Adrenal gland (tissue), 12 donors: ENCODE data around the gene BBS9. TPM values are rescaled to one million over a fixed set of nuclear protein-coding genes. Genes with fewer than 3 reads are reported as not detected.
"Not testable (repeated sequence)": the region's sequence is repeated elsewhere in the genome, so short reads cannot be mapped to it uniquely, and the experiment has no call there.

Experiments
- DNase-seq, 7 donors: peaks; one replicate each; pipeline ENCODE4 v3.0.0-alpha.2; 2019 to 2020
- H3K27ac ChIP-seq, 5 donors: fragments of 200-600 bp; sonication (generic) in 4 of 5; 1 replicate in 3 of 5; 2 replicates in 2 of 5; pipeline versions ENCODE4 v1.5.1 to v1.8.0; 2016 to 2020; ENCODE audit warnings: mild to moderate bottlenecking in 1 of 5
- H3K27me3 ChIP-seq: fragments of 200-600 bp; 2 replicates; pipeline ENCODE4 v1.8.0; 2021
- H3K36me3 ChIP-seq, 2 donors: fragments of 200-600 bp; replicated peaks in 1 of 2; 1 replicate in 1 of 2; 2 replicates in 1 of 2; pipeline versions ENCODE4 v1.5.1 to v1.8.0; 2018 to 2022
- H3K4me1 ChIP-seq, 2 donors: fragments of 200-600 bp; replicated peaks in 1 of 2; 1 replicate in 1 of 2; 2 replicates in 1 of 2; pipeline versions ENCODE4 v1.5.1 to v1.8.0; 2018 to 2021
- H3K4me3 ChIP-seq, 4 donors: fragments of 200-600 bp; sonication (generic) in 3 of 4; one replicate each; pipeline ENCODE4 v1.5.1; 2016 to 2018
- H3K9me3 ChIP-seq, 3 donors: fragments of 200-600 bp; sonication (generic) in 1 of 3; replicated peaks in 1 of 3; 1 replicate in 2 of 3; 2 replicates in 1 of 3; pipeline versions ENCODE4 v1.5.1 to v1.8.0; 2016 to 2021
- CTCF ChIP-seq, 6 experiments: fragments of 450-650 bp in 4 of 6; fragments of 200-600 bp in 2 of 6; sonication (generic) in 1 of 6; IDR thresholded peaks; 1 replicate in 5 of 6; 2 replicates in 1 of 6; pipeline versions ENCODE4 v1.5.1 to v1.8.0; 2016 to 2021; ENCODE audit warnings: antibody characterized with exemption in 6 of 6, mild to moderate bottlenecking in 2 of 6, moderate library complexity in 1 of 6
- POLR2A ChIP-seq, 2 donors: fragments of 450-650 bp; IDR thresholded peaks; one replicate each; pipeline ENCODE4 v1.6.1; 2017; ENCODE audit warnings: antibody characterized with exemption in 2 of 2, mild to moderate bottlenecking in 2 of 2, moderate library complexity in 1 of 2
- WGBS, 4 donors: extraction: QIAGEN DNeasy Blood & Tissue Kit in 2 of 4; methylation state at CpG; one replicate each; pipeline versions ENCODE4 v1.1.5 to v1.1.7; 2013 to 2017; 5-methylcytosine and 5-hydroxymethylcytosine counted together
- intact Hi-C, 2 donors: fragments of 100-400 bp; cut with DNase I; formaldehyde crosslinking; loops; one replicate each; pipeline versions ENCODE4 v1.14.1 to v1.15.0; 2022 to 2023
- polyA plus RNA-seq, 3 donors: library from polyadenylated mRNA; stranded (reverse); fragments of 200-250 nt in 2 of 3; fragments of 350-450 nt in 1 of 3; fragmentation: Illumina TruSeq in 1 of 3; extraction: RNeasy Lipid Tissue Mini Kit (QIAGEN cat#74804) in 1 of 3; gene quantifications; one replicate each; pipeline ENCODE4 v1.2.3, GENCODE V29; 2013 to 2014
- total RNA-seq, 9 donors: library from RNA; depleted of rRNA in 4 of 9; stranded (reverse); fragments of >200 nt in 4 of 9; fragments of 120-200 nt in 1 of 9; fragmentation: NEBNext Ultra II Directional in 1 of 9; extraction: Animal tissue kit (Norgen Biotek cat#: 25700) in 1 of 9; gene quantifications; one replicate each; pipeline versions ENCODE4 v1.1.0 to v1.2.4, GENCODE V29; 2013 to 2023
- donor health status: healthy with polysubstance abuse.
- donor health status: Bipolar disorder and iron deficiency.
- donor health status: DM: yes; HTN: yes; CAD: no.
- donor health status: DM: no; HTN: no; CAD: no.
- donor health status: DM: no; HTN: no; CAD: no.
- donor health status: DM: yes; HTN: yes; CAD: no.

Gene BBS9
- total and polyA plus RNA-seq, 12 donors, result 5.6 to 39.4 (median 21.7) TPM

DNA sequence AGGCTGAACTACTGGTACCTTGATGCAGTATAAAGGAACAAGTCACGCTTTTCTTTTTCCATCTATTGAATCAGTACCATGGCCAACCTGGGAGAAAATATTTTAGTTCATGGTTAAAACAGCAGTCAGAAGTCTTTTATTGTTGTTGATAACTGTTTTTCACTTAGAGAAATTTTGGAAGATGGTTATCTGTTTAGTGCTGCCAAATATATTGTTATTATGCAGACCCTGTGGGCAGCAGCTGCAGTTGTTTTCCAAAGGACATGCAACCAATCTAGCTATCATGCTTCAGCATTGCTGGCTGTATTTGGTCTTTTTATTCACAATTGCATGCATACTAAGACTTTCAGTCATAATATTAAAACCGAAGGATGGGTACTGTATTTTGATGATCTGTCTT is 169.5 kb downstream of the BBS9 start:
- 94 to 98% (median 97%) methylated on average over 2 of the region's 2 CpGs for WGBS, 4 donors
- no peaks in the 10 kb centered on the region for H3K27me3 ChIP-seq
- H3K36me3 ChIP-seq, result no peaks in the 10 kb centered on the region
- H3K9me3 ChIP-seq, result peaks cover 0 to 27% (median 16%) of the 10 kb centered on the region in 3 donors
- no peak overlapping the region for H3K4me3 ChIP-seq
- no peak for DNase-seq
- TF ChIP-seq POLR2A (IDR thresholded peaks at IDR 0.05), result no peak
- no peak for TF ChIP-seq CTCF (IDR thresholded peaks at IDR 0.05)
- H3K27ac ChIP-seq, result no peak overlapping the region
- H3K4me1 ChIP-seq, result no peaks in the 10 kb centered on the region
- intact Hi-C loops, result no loop called here

DNA sequence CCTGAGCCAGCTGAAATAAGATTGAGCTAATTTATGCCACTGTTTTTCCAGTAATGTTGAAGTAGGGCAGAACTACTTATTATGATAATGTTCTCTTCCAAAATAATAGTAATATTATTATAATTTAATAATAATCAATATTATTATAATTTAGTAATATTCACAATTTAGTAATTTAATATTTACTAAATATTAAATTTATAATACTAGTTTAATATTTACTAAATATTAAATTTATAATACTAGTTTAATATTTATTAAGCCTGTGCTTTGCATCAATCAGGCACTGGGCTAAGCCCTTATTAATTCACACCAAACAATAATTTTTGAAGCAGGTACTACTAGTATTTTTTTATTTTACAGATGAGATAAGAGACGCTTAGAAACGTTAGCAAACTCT is 170.1 kb downstream of the BBS9 start:
- DNase-seq, result no peak
- TF ChIP-seq POLR2A (IDR thresholded peaks at IDR 0.05) (no peak), CTCF (IDR thresholded peaks at IDR 0.05) (no peak)
- H3K27ac ChIP-seq, result no peak overlapping the region
- no peaks in the 10 kb centered on the region for H3K4me1 ChIP-seq
- no peaks in the 10 kb centered on the region for H3K27me3 ChIP-seq
- peaks cover 0 to 27% (median 16%) of the 10 kb centered on the region in 3 donors for H3K9me3 ChIP-seq
- intact Hi-C loops, result no loop called here
- H3K4me3 ChIP-seq, result no peak overlapping the region
- no peaks in the 10 kb centered on the region for H3K36me3 ChIP-seq
- 83 to 89% (median 86%) methylated on average over 2 of the region's 2 CpGs for WGBS, 4 donors

- no peaks in the 10 kb centered on the region for H3K27me3 ChIP-seq
- intact Hi-C loops, result no loop called here
- H3K36me3 ChIP-seq, result no peaks in the 10 kb centered on the region
- WGBS, 4 donors, result 84 to 95% (median 93%) methylated on average over 1 of the region's 1 CpG
- H3K4me3 ChIP-seq, result no peak overlapping the region
- DNase-seq, result no peak
- H3K4me1 ChIP-seq, result no peaks in the 10 kb centered on the region
- H3K27ac ChIP-seq, result no peak overlapping the region
- H3K9me3 ChIP-seq, result peaks cover 0 to 27% (median 16%) of the 10 kb centered on the region in 3 donors
- no peak for TF ChIP-seq CTCF (IDR thresholded peaks at IDR 0.05)
- TF ChIP-seq POLR2A (IDR thresholded peaks at IDR 0.05), result no peak
These were observed 170.8 kb downstream of the BBS9 start for GRCh38 chr7:33300131-33300530.

DNA sequence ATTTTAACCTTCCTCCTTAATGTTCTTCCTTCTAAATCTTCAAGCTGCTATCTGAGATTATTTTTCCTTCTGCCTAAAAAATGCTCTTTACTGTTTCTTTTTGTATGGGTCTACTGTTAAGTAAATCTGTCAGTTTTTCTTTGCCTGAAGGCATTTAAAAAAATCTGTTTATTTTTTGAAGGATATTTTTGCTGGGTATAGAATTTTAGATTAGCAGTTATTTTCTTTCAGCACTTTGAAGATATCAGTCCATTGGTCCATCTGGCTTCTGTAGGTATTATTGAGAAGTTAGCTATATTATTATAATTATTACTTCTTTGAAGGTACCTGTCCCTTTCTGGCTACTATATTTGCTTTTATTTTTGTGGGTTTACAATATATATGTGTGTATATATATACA is 171.4 kb downstream of the BBS9 start:
- intact Hi-C loops, result no loop called here
- TF ChIP-seq POLR2A (IDR thresholded peaks at IDR 0.05) (no peak), CTCF (IDR thresholded peaks at IDR 0.05) (no peak)
- no peaks in the 10 kb centered on the region for H3K4me1 ChIP-seq

DNA sequence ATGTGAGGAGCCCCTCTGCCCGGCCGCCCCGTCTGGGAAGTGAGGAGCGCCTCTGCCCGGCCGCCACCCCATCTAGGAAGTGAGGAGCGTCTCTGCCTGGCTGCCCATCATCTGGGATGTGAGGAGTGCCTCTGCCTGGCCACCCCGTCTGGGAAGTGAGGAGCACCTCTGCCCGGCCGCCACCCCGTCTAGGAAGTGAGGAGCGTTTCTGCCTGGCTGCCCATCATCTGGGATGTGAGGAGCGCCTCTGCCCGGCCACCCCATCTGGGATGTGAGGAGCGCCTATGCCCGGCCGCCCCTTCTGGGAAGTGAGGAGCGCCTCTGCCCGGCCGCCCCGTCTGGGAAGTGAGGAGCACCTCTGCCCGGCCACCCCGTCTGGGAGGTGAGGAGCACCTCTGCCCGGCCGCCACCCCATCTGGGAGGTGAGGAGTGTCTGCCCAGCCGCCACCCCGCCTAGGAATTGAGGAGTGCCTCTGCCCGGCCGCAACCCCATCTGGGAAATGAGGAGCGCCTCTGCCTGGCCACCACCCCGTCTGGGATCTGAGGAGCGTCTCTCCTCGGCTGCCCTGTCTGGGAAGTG is 174.7 kb downstream of the BBS9 start:
- DNase-seq, intact Hi-C loops, H3K4me3 ChIP-seq, H3K36me3 ChIP-seq, H3K4me1 ChIP-seq, H3K27ac ChIP-seq, H3K27me3 ChIP-seq: not testable (repeated sequence)
- 95 to 96% (median 96%) methylated on average over 22 to 33 of the region's 33 CpGs for WGBS, 4 donors
- peaks cover 0 to 22% (median 16%) of the 10 kb centered on the region in 3 donors for H3K9me3 ChIP-seq

More for the DNA sequence above, 171.4 kb downstream of the BBS9 start:
- no peak for DNase-seq
- no peaks in the 10 kb centered on the region for H3K27me3 ChIP-seq
- no peak overlapping the region for H3K4me3 ChIP-seq
- H3K27ac ChIP-seq, result no peak overlapping the region
- H3K36me3 ChIP-seq, result no peaks in the 10 kb centered on the region
- H3K9me3 ChIP-seq, result peaks cover 0 to 26% (median 16%) of the 10 kb centered on the region in 3 donors
